OCI-LY1 (cell line): ENCODE results near the gene BAG5.

Experiments
- EZH2 ChIP-seq: fragments of 200-600 bp; sonication (generic), shearing (Covaris generic); IDR thresholded peaks from 2 replicates; pipeline ENCODE4 v1.8.0; 2017; ENCODE audit warnings: borderline replicate concordance, mixed run types, mild to moderate bottlenecking, antibody characterized with exemption, low read length, moderate library complexity, mixed read lengths
- TF ChIP-seq, protein P1 (sequence below): fragments of 200-600 bp; sonication (generic), shearing (Covaris generic); IDR thresholded peaks from 2 replicates; pipeline ENCODE4 v1.5.1; 2017; ENCODE audit warnings: mild to moderate bottlenecking, antibody characterized with exemption, low read length, moderate library complexity, mixed read lengths

DNA sequence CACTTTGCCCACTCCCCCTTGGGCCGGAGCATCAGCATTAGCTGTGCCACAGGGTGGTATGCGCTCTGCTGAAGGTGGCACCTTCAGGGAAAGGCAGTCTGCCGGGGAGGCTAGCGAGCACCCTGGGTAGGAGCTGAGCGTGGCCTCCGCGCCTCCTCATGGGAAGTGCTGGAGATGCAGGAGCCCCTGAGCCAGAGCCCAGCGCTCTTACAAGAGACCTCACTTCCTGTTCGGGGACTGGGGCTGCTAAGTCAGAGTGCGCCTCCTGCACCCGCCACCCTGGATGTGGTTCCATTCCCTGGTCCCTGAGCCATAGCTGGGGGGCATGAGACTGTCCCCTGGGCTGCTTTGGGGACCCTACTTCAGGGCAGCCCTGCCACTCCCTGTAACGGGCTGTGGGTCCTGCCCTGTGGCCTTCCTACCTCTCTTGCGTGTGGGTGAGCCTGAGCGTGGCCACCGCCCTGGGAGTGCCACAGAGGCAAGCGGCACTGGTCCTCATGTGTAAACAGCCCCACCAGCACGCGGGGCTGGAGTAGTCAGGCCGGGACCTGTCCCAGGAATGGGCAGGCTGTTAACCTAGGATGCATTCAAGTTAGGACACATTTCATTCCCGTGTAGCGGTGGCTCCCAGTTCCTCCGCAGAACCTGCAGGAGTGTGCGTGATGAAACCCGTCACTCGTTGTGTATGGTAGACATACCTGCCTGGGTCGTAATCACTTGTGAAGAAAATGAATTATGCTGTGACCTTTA, 19.7 kb upstream of the BAG5 start:
- TF ChIP-seq, protein P1, sequence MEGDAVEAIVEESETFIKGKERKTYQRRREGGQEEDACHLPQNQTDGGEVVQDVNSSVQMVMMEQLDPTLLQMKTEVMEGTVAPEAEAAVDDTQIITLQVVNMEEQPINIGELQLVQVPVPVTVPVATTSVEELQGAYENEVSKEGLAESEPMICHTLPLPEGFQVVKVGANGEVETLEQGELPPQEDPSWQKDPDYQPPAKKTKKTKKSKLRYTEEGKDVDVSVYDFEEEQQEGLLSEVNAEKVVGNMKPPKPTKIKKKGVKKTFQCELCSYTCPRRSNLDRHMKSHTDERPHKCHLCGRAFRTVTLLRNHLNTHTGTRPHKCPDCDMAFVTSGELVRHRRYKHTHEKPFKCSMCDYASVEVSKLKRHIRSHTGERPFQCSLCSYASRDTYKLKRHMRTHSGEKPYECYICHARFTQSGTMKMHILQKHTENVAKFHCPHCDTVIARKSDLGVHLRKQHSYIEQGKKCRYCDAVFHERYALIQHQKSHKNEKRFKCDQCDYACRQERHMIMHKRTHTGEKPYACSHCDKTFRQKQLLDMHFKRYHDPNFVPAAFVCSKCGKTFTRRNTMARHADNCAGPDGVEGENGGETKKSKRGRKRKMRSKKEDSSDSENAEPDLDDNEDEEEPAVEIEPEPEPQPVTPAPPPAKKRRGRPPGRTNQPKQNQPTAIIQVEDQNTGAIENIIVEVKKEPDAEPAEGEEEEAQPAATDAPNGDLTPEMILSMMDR = no peak
- no peak for TF ChIP-seq EZH2
